Gastroesophageal sphincter (tissue), 4 donors: Measurements from ENCODE around the gene BCDIN3D. TPM values are rescaled to one million over a fixed set of nuclear protein-coding genes. Genes with fewer than 3 reads are reported as not detected.

ENCODE experiments used
- ATAC-seq: fragments of 150-250 bp; one replicate; pipeline ENCODE4 v1.9.1; 2016; ENCODE audit warnings: mild to moderate bottlenecking, moderate library complexity
- H3K27ac ChIP-seq, 4 donors: fragments of 200-600 bp; sonication (generic) in 3 of 4; 1 replicate in 3 of 4; 2 replicates in 1 of 4; pipeline ENCODE4 v1.5.1; 2016 to 2019
- H3K27me3 ChIP-seq: fragments of 200-600 bp; sonication (generic); one replicate; pipeline ENCODE4 v1.5.1; 2019
- H3K36me3 ChIP-seq, 2 donors: fragments of 200-600 bp; sonication (generic); one replicate each; pipeline ENCODE4 v1.5.1; 2019; ENCODE audit warnings: control low read depth in 1 of 2
- H3K4me1 ChIP-seq, 3 donors: fragments of 200-600 bp; sonication (generic); 1 replicate in 2 of 3; 2 replicates in 1 of 3; pipeline ENCODE4 v1.5.1; 2016 to 2019; ENCODE audit warnings: control low read depth in 2 of 3
- H3K4me3 ChIP-seq, 2 donors: fragments of 200-600 bp; sonication (generic); one replicate each; pipeline ENCODE4 v1.5.1; 2019; ENCODE audit warnings: mild to moderate bottlenecking in 1 of 2, moderate library complexity in 1 of 2
- H3K9me3 ChIP-seq, 3 donors: fragments of 200-600 bp; sonication (generic); one replicate each; pipeline ENCODE4 v1.5.1; 2017 to 2019; ENCODE audit warnings: control low read depth in 2 of 3
- CTCF ChIP-seq, 4 experiments: fragments of 200-600 bp in 2 of 4; fragments of 450-650 bp in 2 of 4; sonication (generic) in 1 of 4; IDR thresholded peaks; one replicate each; pipeline ENCODE4 v1.5.1; 2017 to 2019; ENCODE audit warnings: antibody characterized with exemption in 4 of 4, mild to moderate bottlenecking in 2 of 4, moderate library complexity in 2 of 4
- EP300 ChIP-seq: sonication (generic); formaldehyde crosslinking; IDR thresholded peaks from one replicate; pipeline ENCODE4 v1.6.1; 2017; ENCODE audit warnings: antibody characterized with exemption, mild to moderate bottlenecking
- POLR2A ChIP-seq, 2 donors: fragments of 450-650 bp; IDR thresholded peaks; one replicate each; pipeline ENCODE4 v1.6.1; 2017; ENCODE audit warnings: antibody characterized with exemption in 2 of 2, mild to moderate bottlenecking in 2 of 2, moderate library complexity in 1 of 2
- POLR2AphosphoS5 ChIP-seq: sonication (generic); formaldehyde crosslinking; IDR thresholded peaks from one replicate; pipeline ENCODE4 v1.6.1; 2017; ENCODE audit warnings: antibody characterized with exemption
- WGBS, 2 donors: methylation state at CpG; one replicate each; pipeline ENCODE4 v1.1.5; 2018; ENCODE audit warnings: low coverage in 1 of 2; 5-methylcytosine and 5-hydroxymethylcytosine counted together
- total RNA-seq, 4 donors: library from RNA; depleted of rRNA; stranded (reverse); fragments of >200 nt; gene quantifications; one replicate each; pipeline ENCODE4 v1.1.0, GENCODE V29; 2016

Gene BCDIN3D
- total RNA-seq, 4 donors from 2014 or later, result 2.6 to 4.7 (median 3.4) TPM

GRCh38 chr12:49792976-49793580 lies 49.8 kb downstream of the BCDIN3D start:
- H3K9me3 ChIP-seq, result no peaks in the 10 kb centered on the region
- ATAC-seq, result no peak
- peaks cover 0 to 87% of the 10 kb centered on the region in 2 donors for H3K36me3 ChIP-seq
- H3K27ac ChIP-seq, result no peak overlapping the region
- H3K27me3 ChIP-seq, result no peaks in the 10 kb centered on the region
- H3K4me1 ChIP-seq, result no peaks in the 10 kb centered on the region
- H3K4me3 ChIP-seq, result no peak overlapping the region
- 75 to 93% methylated on average over 3 to 5 of the region's 11 CpGs for WGBS, 2 donors
- no peak for TF ChIP-seq POLR2AphosphoS5
- TF ChIP-seq EP300, result no peak
- TF ChIP-seq CTCF (IDR thresholded peaks at IDR 0.05), result no peak
- no peak for TF ChIP-seq POLR2A (IDR thresholded peaks at IDR 0.05)

GRCh38 chr12:49792181-49792970 lies 50.5 kb downstream of the BCDIN3D start:
- Histone ChIP-seq H3K4me1 (no peaks in the 10 kb centered on the region), H3K9me3 (no peaks in the 10 kb centered on the region), H3K4me3 (no peak overlapping the region), H3K27ac (no peak overlapping the region), H3K36me3 (peaks cover 0 to 85% of the 10 kb centered on the region in 2 donors), H3K27me3 (no peaks in the 10 kb centered on the region)
- WGBS, 2 donors, result 88% methylated on average over 1 of the region's 20 CpGs; no CpG with 5 or more reads in 1 of the 2 donors
- no peak for ATAC-seq
- no peak for TF ChIP-seq POLR2A (IDR thresholded peaks at IDR 0.05)
- TF ChIP-seq POLR2AphosphoS5, result no peak
- TF ChIP-seq EP300, result no peak
- no peak for TF ChIP-seq CTCF (IDR thresholded peaks at IDR 0.05)

GRCh38 chr12:49791700-49792099 lies 51.2 kb downstream of the BCDIN3D start:
- Histone ChIP-seq H3K27ac (no peak overlapping the region), H3K4me3 (no peak overlapping the region), H3K9me3 (no peaks in the 10 kb centered on the region), H3K36me3 (peaks cover 0 to 78% of the 10 kb centered on the region in 2 donors), H3K4me1 (no peaks in the 10 kb centered on the region), H3K27me3 (no peaks in the 10 kb centered on the region)
- ATAC-seq, result no peak
- TF ChIP-seq POLR2A (IDR thresholded peaks at IDR 0.05), result no peak
- TF ChIP-seq EP300, result no peak
- no peak for TF ChIP-seq POLR2AphosphoS5
- TF ChIP-seq CTCF (IDR thresholded peaks at IDR 0.05), result no peak
- WGBS, 2 donors, result no CpG with 5 or more reads among the region's 23 CpGs

GRCh38 chr12:49790741-49791555 lies 52.0 kb downstream of the BCDIN3D start:
- TF ChIP-seq CTCF (IDR thresholded peaks at IDR 0.05) (no peak), EP300 (no peak), POLR2A (IDR thresholded peaks at IDR 0.05) (no peak), POLR2AphosphoS5 (no peak)
- H3K36me3 ChIP-seq, result peaks cover 0 to 71% of the 10 kb centered on the region in 2 donors
- no peaks in the 10 kb centered on the region for H3K4me1 ChIP-seq
- no peak for ATAC-seq
- no peaks in the 10 kb centered on the region for H3K9me3 ChIP-seq
- H3K27me3 ChIP-seq, result no peaks in the 10 kb centered on the region
- no peak overlapping the region for H3K27ac ChIP-seq
- H3K4me3 ChIP-seq, result no peak overlapping the region
- WGBS, 2 donors, result 77 to 100% methylated on average over 1 to 9 of the region's 22 CpGs
